DOHH2 (cell line): ENCODE measurements around the gene CNGA3.

ENCODE experiments used
- EZH2phosphoT487 ChIP-seq: fragments of 200-600 bp; sonication (generic); IDR thresholded peaks from 2 replicates; pipeline ENCODE4 v1.6.1; 2017; ENCODE audit warnings: borderline replicate concordance, mild to moderate bottlenecking, antibody characterized with exemption, low read length, moderate library complexity, mixed read lengths
- TF ChIP-seq, protein P1 (sequence below): fragments of 200-600 bp; sonication (generic); IDR thresholded peaks from one replicate; pipeline ENCODE4 v1.5.1; 2014; ENCODE audit warnings: antibody characterized with exemption, mild to moderate bottlenecking, low read depth, low read length; ENCODE audit not compliant: poor library complexity, severe bottlenecking

DNA sequence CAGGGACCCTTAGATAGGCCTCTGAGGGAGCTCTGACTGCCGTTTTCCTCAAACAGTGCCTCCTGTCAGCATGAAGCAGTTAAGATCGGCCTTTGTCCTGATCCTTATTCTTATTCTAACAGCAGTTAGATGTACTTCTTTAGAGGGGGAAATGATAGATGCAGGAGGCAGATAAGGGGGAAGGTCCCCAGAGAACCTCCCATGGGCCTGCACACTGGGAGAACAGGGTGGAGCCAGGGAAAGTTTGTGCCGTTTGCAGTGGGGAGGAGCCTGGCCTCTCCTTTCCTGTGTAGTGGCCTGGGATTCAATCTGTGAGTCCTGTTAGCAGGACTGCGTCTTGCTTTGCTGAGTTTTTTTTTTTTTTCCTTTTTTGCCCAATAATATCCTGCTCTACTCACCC, 90.5 kb downstream of the CNGA3 start:
- TF ChIP-seq, protein P1, sequence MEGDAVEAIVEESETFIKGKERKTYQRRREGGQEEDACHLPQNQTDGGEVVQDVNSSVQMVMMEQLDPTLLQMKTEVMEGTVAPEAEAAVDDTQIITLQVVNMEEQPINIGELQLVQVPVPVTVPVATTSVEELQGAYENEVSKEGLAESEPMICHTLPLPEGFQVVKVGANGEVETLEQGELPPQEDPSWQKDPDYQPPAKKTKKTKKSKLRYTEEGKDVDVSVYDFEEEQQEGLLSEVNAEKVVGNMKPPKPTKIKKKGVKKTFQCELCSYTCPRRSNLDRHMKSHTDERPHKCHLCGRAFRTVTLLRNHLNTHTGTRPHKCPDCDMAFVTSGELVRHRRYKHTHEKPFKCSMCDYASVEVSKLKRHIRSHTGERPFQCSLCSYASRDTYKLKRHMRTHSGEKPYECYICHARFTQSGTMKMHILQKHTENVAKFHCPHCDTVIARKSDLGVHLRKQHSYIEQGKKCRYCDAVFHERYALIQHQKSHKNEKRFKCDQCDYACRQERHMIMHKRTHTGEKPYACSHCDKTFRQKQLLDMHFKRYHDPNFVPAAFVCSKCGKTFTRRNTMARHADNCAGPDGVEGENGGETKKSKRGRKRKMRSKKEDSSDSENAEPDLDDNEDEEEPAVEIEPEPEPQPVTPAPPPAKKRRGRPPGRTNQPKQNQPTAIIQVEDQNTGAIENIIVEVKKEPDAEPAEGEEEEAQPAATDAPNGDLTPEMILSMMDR: no peak
- TF ChIP-seq EZH2phosphoT487: no peak
